GM19397 (cell line): ENCODE measurements around the gene TMEM144.
"Not testable (repeated sequence)": the region's sequence is repeated elsewhere in the genome, so short reads cannot be mapped to it uniquely, and the experiment has no call there.

Experiments
- ATAC-seq: cut with Tn5 transposase; IDR thresholded peaks from one replicate; pipeline ENCODE4 v1.9.1; 2021; ENCODE audit warnings: mild to moderate bottlenecking, moderate library complexity; ENCODE audit not compliant: unreplicated experiment

Gene TMEM144

GRCh38 chr4:158234671-158235070, 24.4 kb downstream of the TMEM144 start:
- ATAC-seq: no peak

GRCh38 chr4:158236304-158237030, 26.2 kb downstream of the TMEM144 start:
- ATAC-seq: no peak

DNA sequence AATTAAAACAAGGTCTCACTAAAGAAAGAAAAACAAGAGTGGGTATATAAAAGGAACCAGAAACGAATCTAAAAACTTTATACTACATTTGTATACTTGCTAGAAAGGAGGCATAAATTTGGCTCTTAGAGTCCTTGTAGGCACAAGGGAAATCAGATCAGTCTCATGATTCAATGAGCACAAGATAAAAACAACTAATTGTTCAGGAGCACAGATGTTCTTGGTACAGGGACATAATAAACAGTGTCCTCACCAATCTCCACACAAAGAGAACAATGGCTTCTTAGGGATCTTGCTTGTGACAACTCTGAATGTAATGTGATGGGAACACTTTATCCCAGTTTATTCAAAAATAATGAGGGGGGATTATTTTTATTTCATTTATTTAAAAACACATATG, 28.3 kb downstream of the TMEM144 start:
- no peak for ATAC-seq

DNA sequence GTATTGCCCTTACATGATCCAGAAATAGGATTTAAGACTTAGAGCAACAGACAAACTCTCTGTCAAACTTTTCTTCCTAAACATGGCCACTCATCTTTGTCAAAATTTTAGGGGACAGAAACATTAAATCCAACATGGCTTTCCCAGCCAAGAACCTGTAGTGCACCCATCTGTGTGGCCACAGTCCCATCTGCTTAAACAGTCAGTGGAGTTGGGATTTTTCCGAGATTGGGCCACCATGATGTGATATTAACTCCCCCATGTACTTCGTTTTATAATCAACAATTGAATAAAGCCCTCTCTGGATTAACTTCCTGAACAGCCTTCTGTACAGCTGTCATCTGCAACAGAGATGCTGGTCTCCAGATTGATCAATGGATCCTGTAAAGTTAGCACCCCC, 28.9 kb downstream of the TMEM144 start:
- no peak for ATAC-seq

DNA sequence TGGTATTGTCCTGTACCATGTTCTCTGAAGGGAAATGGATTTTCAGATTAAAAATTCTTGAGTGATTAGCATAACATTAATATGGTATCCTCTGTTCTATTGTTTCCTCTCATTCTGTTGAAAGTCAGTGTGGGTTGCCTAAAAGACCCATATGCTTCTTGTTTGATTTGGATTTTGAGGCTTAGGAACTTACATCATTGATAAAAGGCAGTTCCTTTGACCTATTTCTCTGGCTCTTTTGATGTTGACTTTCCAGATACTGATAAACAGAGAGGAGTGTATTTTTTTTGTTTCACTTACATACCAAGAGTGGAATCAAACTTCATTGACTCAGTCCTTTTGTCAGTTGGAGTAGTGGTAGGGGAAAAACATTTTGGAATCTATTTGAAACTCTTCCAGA, 32.8 kb downstream of the TMEM144 start:
- no peak for ATAC-seq

DNA sequence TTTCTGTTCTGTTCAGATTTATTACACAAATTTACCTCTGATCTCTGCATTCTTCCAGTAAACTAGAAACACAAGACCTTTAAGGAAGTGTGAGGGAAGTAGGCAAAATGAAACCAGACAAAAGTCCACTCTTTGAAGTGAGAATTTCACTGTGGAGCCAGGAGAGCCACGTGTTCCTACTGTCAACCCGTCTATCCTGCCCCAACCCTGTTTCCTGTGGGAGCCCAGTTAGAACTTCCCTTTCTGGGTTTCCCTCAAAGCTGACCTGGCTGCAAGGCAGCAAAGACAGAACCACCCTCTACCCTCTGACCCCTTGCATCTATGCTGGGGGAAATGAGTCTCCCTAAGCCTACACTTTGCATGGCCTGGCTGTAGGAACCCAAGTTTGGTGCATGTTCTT, 40.0 kb downstream of the TMEM144 start:
- ATAC-seq: no peak

- ATAC-seq: peak; percentile 67
Observed at GRCh38 chr4:158253350-158253980, 43.2 kb downstream of the TMEM144 start.

- ATAC-seq: no peak
Observed at GRCh38 chr4:158254292-158254691, 44.0 kb downstream of the TMEM144 start.

- ATAC-seq: peak; percentile 62
Observed at GRCh38 chr4:158255727-158256324, 45.5 kb downstream of the TMEM144 start.

DNA sequence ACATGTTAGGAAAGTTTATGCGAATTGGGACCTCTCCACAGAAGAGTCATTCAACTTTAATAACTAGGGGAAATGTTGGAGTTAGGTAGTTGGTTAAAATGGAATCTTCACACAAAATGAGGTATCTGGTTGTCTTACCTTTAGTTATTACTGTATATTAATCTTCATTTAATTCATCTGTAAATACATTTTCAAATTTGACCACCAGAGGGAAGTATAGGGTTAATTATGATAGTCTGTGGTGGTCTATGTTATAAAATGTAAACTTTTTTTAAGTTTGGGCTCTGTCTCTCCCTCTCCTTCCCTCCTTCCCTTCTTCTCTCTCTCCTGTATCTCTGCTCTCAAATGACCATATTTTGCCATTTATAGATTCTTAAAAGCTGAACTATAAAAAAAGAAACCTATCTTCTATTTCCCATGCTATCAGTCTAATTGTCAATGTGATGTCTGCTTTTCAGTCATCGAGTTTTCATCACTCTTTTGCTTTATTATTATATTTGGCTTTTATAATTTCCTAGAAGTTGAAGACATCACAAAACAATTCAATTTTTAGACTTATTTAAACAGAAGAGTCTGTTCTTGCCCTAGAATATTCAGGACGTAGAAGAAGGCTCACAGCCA, 49.8 kb downstream of the TMEM144 start:
- ATAC-seq: no peak

DNA sequence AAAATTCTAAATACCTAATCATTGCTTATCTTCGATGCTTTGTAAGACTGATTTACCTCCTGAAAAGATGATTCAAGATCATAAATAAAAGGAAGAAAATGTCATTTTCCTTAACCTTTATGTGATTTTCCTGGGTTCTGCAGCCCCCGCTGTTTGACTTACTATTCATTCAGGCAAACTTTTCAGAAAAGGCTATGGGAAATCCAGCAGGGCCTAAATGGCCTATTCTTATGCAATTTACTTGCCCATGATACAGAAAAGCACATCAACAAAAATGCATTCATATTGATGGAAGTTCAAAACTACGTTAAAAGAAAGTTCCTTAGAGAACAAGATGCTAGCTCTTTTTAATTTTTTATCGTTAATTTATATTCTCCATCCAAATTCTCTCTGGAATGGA, 51.2 kb downstream of the TMEM144 start:
- no peak for ATAC-seq

GRCh38 chr4:158268553-158268952, 58.3 kb downstream of the TMEM144 start:
- no peak for ATAC-seq

DNA sequence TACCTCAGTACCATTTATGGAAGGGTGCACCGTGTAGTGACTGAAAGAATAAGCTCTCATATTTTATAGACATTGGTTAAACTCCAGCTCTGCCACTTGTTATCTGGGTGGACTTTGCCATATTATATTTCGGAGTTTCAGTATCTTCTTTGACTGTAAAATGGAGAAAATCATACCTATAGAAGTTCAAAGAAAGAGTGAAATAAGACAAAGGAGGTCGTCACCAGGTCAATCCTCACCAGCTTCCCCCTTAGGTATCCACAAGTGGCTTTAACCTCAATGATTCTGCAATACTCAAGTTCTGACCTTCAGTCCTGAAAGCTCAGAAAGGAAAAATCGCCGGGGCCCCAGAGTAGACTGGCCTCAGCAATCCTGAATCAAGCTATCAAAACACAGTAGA, 64.3 kb downstream of the TMEM144 start:
- no peak for ATAC-seq

GRCh38 chr4:158277558-158277957, 67.3 kb downstream of the TMEM144 start:
- no peak for ATAC-seq

- not testable (repeated sequence) for ATAC-seq
Observed at GRCh38 chr4:158279052-158279451, 68.8 kb downstream of the TMEM144 start.

GRCh38 chr4:158280856-158281255, 70.6 kb downstream of the TMEM144 start:
- no peak for ATAC-seq

DNA sequence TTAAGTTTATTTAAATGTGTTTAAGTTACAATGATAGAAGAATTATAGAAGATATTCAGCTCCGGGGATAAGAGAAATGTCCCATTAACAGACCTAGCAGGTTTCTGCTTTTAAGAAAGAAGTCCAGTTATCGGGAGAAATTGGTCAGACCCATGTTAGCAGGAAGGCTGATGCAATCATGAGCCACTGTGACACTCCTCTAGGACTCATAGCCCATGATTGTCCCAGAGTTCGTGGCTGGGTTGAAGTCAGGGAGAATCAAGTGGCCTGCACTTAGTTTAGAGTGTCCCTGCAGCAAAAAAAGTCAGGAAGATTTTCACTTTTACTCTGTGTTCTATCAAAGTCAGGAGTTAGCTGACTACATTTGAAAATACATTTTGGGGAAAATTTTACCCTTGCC, 72.0 kb downstream of the TMEM144 start:
- no peak for ATAC-seq

GRCh38 chr4:158285429-158286216, 75.3 kb downstream of the TMEM144 start:
- no peak for ATAC-seq

DNA sequence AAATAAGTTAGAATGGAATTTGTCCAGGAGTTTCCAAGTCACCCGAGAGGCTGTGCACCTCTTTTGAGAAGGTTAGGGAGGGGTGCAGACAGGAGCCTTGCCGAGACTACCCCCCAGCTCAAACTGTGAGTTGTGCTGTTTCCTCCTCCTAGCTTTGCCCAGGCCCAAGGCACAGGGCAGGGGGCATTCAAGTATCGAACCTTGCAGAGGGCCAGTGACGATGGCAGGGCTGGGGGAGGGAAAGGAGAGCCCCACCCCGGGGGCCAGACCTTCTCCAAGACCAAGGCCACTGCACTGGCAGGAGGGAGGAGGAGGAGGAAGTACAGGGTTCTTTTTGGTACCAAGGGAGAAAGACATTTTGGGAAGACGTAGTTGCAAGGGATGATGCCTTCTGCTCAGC, 80.6 kb downstream of the TMEM144 start:
- ATAC-seq: no peak

DNA sequence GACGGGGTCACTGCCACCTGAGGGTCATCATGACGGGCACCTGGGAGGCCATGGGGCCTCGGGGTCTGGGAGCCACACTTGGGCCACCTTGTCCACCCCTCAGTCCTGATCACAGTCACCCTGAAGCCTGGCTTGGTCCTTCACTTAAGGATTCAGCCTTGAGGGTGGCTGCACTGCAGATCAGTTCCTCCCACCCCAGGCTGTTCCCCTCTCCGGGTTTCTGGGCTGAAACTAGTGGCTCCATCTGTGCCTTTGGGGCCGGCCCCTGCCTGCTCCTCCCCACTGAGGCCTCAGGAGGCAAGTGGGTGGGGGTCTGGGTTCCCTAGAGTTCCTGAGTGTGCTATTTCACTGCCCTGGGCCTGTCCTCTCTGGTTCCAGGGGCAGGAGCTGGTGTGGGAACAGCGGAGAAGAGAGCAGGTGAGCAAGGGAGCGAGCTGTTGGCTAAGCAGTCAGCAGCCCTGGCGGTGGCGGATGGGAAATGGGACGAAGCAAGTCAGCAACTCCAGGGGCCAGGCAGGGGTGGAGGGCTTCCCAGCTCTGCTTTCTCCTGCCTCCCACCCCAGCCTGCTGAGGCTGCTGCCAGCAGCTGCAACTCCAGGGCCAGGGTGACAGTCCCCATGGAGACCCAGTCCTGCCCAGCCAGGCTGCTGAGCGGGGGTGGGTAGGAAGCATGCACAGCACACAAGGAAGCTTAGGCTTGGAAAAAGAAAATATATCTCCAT, 81.2 kb downstream of the TMEM144 start:
- ATAC-seq: no peak
